Activated effector memory CD4-positive, alpha-beta T cell treated with Interleukin-2 at 50 U/mL for 16 hours (primary cell): Measurements from ENCODE around the gene SLC47A2.

Experiments used
- DNase-seq: peaks from one replicate; pipeline ENCODE4 v3.0.0-alpha.2; 2020

SLC47A2 gene

DNA sequence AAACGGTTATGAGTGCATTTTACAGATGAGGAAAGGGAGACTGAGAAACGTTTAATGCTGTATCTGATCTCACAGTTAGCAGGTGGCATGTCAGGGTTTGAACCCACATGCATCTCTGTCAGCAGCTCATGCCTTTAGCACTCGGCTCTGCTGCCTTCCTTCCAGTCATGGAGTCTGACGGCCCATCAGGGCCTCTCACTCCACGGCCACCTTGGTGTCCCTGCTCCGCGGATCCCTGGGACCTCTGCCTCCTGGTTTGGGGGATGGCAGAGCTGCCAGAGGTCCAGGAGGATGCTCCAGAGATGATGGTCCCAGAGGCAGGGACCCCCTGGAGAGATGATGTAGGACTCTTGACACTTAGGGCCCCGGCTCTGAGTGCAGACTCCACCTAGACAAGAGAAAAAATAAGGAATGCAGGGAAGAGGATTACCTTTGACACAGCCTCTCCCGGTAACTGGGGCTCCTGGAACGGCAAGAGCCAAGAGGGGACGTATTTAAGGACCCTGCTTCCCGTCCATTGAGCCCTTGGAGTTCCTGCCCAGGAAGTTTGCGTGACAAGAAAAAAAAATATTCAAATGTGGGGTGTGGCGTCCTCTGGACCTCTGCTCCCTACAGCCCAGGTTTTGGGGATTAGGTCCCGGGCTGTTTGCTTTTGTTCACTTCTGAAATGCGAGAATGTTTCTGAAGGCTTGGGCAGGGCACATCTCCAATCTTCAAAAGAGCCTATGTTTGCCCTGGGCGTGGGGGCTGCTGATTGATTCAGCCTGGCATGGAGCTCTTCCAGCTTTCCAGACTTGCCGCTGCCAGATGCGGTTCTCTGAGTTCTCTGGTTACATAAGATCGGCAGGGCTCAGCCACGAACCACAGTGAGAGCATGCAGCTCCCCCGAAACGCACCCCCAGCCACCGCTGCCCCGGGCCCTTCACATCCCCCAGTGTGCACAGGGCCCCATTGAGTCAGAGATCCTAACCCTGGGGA, 31.7 kb upstream of the SLC47A2 start, which contains the start of gene ALDH3A1:
ALDH3A1 (minus strand) TSS at position 470 of the 978 bp plus-strand sequence. CDS start 3,169 bp downstream, outside the sequence.
- no peak for DNase-seq

DNA sequence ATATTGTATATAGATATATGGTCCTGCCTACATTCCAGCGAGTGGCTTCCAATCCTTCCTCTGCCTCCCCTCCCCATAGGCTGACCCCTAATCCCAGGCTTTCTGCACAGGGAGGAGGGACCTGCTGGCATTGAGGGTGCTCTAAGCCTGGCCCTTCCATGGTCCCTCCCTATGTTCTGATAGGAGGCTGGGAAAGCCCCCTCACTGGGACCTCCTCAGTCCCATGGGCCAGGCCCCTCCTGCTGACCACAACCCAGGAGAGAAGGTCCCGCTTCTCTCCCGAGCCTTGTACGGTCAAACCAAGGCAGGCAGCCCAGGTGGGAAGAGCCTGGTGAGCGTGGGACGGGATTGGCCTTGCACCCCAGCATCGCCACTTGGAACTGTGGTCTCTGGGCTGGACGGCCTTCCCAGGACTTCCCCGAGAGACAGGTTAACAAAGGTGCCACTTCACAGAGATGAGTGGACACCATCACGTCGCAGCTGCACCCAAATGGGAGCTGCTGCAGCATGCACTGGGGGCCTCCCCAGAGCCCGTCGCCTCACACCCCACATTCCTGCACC, 30.9 kb upstream of the SLC47A2 start:
- no peak for DNase-seq

GRCh38 chr17:19746517-19746916, 30.1 kb upstream of the SLC47A2 start:
- DNase-seq, result no peak

DNA sequence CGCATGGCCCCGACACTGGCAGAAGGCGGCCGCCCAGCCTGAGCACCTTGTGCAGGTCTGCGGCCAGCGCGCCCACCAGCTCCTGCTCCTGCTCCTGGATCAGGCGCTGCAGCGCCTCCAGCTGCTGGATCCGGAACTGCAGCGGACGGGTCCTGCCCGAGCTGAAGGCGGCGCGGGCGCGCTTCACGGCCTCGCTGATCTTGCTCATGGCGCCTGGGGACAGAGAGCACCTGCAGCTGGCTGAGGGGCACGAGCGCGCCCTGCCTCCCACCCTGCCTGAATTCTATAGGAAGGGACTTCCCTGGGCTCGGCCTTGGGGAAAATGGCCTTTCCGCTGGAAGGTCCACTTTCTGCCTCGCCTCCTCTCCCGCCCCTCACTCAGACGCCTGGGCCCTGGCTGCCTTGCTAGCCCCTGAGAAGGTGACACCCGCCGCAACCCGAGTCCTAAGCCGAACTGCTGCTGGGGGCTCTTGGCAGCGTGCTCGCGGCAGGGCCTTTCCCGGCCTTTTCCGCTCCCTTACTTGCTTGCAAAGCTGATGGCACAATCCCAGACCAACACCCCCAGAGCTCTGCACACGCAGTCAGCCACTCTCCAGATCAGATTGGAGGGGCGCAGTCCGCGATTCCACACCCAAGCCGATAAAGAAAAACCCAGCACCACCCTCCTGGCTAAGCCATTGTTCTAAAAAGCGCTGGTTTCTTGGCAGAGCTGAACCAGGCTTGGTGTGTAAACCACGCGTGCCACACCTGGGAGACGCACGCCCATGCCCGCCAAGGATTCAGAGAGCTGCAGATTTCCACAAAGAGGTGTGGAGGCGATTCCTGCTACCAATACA, 28.8 kb upstream of the SLC47A2 start:
- peak; percentile 71 for DNase-seq

GRCh38 chr17:19744492-19744891, 28.1 kb upstream of the SLC47A2 start:
- DNase-seq, result no peak

- DNase-seq, result no peak
Measured at GRCh38 chr17:19743101-19744100, 27.0 kb upstream of the SLC47A2 start.

- DNase-seq, result no peak
Measured at GRCh38 chr17:19742495-19742894, 26.1 kb upstream of the SLC47A2 start.

DNA sequence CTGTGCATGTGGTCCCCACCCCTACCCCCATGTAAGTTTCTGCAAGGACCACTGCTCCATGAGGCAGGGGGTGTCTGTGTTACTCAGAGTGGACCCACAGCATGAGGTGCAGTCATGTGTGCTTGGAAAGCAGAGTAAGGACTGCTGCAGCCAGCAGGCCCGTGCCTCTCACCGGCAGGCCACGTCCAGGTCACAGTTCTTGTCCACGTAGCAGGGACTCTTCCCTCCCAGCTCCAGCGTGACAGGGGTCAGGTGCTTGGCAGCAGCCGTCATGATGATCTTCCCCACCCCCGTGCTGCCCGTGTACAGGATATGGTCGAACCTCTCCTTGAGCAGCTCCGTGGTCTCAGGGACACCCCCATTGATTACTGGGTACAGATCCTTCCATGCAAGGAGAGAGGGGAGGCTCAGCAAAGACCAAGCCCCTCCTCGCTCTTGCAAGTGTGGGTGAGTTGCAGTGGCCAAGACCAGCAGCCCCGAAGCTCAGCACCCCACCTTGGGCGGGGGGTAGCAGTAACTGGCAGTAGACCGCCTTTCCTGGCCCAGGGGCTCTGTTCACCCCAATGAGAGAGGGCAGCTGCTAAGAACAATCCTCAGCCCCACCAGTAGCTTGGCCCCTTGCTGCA, 25.6 kb upstream of the SLC47A2 start:
- no peak for DNase-seq

- no peak for DNase-seq
Measured at GRCh38 chr17:19740933-19741332, 24.5 kb upstream of the SLC47A2 start.

DNA sequence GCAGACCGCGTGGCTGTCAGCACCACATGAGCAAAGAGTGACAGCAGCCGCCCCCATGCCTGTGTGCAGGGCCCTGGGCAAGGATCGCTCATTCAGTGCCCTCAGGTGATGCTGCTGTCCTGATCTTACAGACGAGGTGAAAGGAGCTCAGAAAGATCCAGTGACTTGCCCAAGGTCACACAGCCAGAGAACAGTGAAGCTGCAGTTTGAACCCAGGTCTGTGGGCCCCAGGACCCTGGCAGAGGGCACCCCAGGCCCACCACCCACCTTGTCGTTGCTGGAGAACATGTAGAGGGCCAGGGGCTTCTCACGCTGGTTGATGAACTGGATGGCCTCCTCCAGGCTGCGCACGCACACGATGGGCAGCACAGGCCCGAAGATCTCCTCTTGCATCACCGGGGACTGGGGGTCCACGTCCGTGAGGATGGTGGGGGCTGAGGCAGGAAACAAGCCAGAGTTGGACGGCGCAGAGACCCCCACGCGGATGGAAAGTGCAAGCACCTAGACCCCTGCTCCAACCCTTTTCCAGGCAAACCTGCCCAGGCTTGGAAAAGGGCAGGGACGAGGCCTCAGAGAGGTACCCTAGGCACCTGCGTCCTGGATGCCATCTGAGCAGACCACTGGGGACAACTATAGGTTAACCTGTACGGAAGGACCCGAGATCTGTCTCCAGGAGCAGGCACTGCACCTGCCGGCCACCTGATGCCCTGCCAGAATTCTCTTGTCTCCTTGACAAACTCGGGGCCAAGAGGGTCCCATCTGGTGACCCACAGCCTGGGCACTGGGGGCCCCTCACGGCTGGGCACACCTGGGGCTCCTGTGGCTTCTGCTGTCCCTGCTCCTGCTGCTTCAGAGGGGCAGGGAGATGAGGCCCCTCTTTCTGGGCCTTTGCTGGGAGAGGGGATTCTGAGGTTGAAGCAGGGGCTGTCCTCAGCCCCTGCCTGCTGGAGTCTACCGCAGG, 23.1 kb upstream of the SLC47A2 start:
- DNase-seq, result no peak

DNA sequence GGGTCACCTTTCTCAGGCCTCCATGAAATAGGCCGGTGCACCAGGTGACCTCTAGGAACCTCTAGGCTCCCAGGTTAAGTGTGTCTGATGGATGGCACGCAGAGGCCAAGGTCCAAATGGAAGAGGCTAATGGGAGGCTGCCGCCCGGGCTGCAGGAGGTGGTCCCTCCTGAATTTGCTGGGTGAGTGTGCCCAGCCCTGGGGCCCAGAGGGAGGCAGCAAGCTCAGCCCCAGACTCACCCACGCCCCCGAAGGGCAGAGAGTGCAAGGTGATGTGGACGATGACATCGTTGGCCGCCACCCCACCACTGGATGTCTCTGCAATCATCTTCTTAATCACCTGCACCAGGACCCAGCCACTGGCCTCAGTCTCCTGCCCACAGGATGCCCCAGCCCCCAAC, 22.4 kb upstream of the SLC47A2 start:
- no peak for DNase-seq

- no peak for DNase-seq
Measured at GRCh38 chr17:19738073-19738449, 21.7 kb upstream of the SLC47A2 start.

DNA sequence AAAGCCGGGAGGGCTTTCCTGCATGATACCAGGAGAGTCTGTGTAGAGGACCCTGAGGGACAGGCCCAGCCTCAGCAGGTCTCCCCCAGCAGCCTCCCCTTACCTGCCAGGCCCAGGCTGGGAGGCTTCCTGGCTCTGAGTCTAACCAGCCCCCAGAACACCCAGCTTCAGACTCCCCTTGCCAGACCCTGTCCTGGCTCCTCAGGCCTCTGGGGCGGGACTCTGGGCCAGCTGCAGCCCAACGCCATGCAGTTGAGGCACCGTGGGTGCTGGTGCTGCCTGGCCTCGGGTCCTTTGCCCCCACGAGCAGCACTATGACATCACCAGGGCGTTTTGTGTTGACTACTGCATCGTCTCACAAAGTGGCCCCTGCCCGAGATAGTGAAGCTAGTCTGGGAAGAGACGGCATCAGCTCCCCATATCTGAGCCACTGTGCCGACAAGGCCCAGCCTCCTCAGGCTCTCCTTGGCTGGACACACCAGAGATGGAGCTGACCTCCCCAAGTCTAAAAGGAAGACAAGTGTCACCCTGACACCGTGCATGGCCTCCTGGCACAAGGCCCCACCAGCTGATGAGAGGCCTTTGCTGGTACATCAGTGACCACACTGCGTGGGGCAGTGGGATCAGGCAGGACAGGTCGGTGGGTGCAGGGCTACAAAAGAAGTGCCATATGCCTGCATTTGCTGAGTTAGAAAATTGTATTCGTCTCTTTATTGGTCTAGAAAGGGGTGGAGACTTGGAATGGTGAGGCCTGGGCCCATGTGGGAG, 21.1 kb upstream of the SLC47A2 start:
- DNase-seq, result no peak

DNA sequence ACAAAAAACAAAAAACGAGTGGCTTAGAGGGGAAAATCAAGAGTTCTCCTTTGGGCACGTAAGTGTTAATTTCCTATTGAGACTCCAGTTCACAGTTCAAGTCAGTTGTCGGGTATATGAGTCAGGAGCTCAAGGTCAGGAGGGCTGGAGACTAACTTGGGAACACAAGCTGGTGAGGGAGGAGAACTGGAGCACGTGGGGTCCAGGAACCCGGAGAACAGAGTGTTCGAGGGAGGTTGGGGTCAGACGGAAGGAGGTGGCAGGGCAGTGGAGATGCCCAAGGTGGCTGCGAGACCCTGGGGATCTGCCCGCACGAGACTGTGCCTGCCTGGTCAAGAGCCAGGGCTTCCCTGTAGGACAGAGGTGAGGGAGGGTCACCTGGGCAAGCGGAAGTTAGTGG, 19.7 kb upstream of the SLC47A2 start:
- no peak for DNase-seq

DNA sequence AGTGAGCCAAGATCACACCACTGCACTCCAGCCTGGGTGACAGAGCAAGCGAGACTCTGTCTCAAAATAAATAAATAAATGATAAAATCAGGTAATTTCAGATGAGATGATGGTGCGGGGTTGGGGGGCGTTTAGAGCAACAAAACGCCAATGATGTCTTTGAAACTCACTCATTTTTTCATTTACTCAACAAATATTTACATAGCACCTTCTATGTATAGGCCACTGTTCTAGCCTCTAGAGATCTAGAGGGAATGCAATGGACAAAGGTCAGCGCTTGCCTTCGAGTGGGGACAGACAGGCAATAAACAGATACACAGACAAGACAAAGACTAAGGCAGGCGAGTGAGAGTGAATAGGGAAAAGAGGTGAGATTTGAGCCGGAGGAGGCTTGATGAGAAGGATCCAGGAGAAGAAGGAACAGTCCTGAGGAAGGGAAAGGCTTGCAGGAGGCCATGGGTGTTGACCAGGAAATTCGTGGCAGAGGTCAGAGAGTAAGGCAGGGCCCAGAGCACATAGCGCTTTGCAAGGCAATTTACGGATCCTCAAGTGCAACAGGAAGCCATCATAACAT, 17.7 kb upstream of the SLC47A2 start:
- DNase-seq, result no peak

GRCh38 chr17:19731626-19732025, 15.2 kb upstream of the SLC47A2 start:
- no peak for DNase-seq

GRCh38 chr17:19730843-19731242, 14.5 kb upstream of the SLC47A2 start:
- DNase-seq, result no peak

DNA sequence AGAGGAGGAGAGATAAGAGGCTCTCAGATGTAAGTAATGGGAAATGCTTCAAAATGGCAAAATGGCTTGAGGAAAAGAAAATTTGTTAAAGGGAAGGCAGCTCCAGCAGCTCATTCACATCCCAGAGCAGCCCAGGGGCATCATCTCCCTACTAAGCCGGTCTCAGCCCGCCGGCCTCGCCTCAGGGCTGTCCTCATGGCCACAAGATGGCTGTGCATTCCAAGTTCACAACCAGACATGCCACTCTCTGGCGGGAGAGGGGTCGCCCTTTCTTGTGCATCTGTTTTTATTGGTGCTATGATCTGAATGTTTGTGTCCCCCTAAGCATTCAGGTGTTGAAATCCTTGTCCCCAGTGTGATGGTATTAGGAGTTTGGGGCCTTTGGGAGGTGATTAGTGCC, 13.5 kb upstream of the SLC47A2 start:
- no peak for DNase-seq

DNA sequence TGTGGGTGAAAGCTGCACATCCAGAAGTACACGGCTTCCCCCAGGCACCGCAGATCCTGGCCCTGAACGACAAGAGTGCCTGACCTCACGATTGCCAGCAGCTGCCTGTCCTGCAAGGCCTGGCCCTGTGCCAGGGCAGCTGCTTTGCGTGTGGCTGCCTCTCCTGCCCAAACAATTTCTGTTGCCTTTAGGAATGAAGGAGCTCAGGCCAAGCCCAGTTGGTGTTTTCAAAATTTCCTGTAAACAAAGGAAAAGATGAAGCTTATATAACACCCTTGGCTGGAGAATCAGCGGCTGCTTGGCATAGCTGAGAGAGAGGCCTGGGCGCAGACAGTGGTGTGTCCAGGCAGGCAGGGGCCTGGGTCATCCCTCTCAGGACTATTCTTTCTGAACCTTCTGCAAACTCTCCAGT, 11.7 kb upstream of the SLC47A2 start:
- DNase-seq, result no peak
